Measurements from ENCODE around the gene THAP10. TPM values are rescaled to one million over a fixed set of nuclear protein-coding genes. Genes with fewer than 3 reads are reported as not detected.

The THAP10 gene
- total RNA-seq, 1 experiment from 2014 or later: 2.5 TPM

GRCh38 chr15:70936326-70936725 lies 44.1 kb upstream of the THAP10 start:
- H4K91ac ChIP-seq (ENCODE audit: insufficient read length, low read depth, low read length): no peak overlapping the region
- no peak for TF ChIP-seq CTCF (conservative IDR thresholded peaks at IDR 0.05)
- no peak overlapping the region for H3K27ac ChIP-seq (ENCODE audit: insufficient read length, low read depth, low read length)
- no peak overlapping the region for H4K8ac ChIP-seq (replicated peaks; ENCODE audit: insufficient read length, low read depth, low read length)
- H4K5ac ChIP-seq (ENCODE audit: insufficient read length, low read depth, low read length): no peak overlapping the region
- Mint-ChIP-seq H3K27me3 (ENCODE audit: low read depth) (no peaks in the 10 kb centered on the region), H3K36me3 (ENCODE audit: insufficient read depth in 1 of 3, low read depth in 3 of 3) (no peaks in the 10 kb centered on the region), H3K4me3 (no peak overlapping the region), H3K27ac (no peak overlapping the region), H3K9me3 (no peaks in the 10 kb centered on the region), H3K4me1 (no peaks in the 10 kb centered on the region)
- H3K9ac ChIP-seq (ENCODE audit: extremely low read depth, insufficient read length, low read length): no peak overlapping the region
- H3K56ac ChIP-seq (ENCODE audit: insufficient read length, low read depth, low read length): no peak overlapping the region
- H3K9me3 ChIP-seq (ENCODE audit: control insufficient read depth, low read depth, low read length): no peaks in the 10 kb centered on the region
- H2AK5ac ChIP-seq (ENCODE audit: insufficient read length, low read length): no peak overlapping the region
- H3K4me1 ChIP-seq (ENCODE audit: insufficient read depth, low read length): no peaks in the 10 kb centered on the region
- no peak overlapping the region for H2BK12ac ChIP-seq (ENCODE audit: insufficient read length, low read depth, low read length)
- no peak overlapping the region for H3T11ph ChIP-seq (ENCODE audit: low read length)
- H4K20me1 ChIP-seq (ENCODE audit: control insufficient read depth, insufficient read depth, insufficient read length): no peaks in the 10 kb centered on the region
- H3K79me1 ChIP-seq (ENCODE audit: insufficient read depth, low read depth, low read length, poor library complexity, severe bottlenecking): no peaks in the 10 kb centered on the region
- no peak overlapping the region for H3K4me2 ChIP-seq (ENCODE audit: insufficient read depth, insufficient read length, low read length)
- no peaks in the 10 kb centered on the region for H3K27me3 ChIP-seq (ENCODE audit: insufficient read depth, low read length)
- no peaks in the 10 kb centered on the region for H3K79me2 ChIP-seq (ENCODE audit: insufficient read depth, low read length)
- H3K23me2 ChIP-seq (ENCODE audit: insufficient read length, low read depth, low read length, poor library complexity, severe bottlenecking): no peaks in the 10 kb centered on the region
- H3K4ac ChIP-seq (ENCODE audit: low read depth, low read length): no peak overlapping the region
- WGBS (ENCODE audit: extremely low coverage, insufficient read length, low lambda C conversion rate): no CpG with 5 or more reads among the region's 4 CpGs
- no peak overlapping the region for H2BK20ac ChIP-seq (ENCODE audit: low read depth, low read length, poor library complexity, severe bottlenecking)
- no peak overlapping the region for H3K18ac ChIP-seq (ENCODE audit: insufficient read length, low read depth, low read length)
- H2AFZ ChIP-seq (ENCODE audit: low read length): no peak overlapping the region
- no peak for DNase-seq
- no peak overlapping the region for H3K23ac ChIP-seq (ENCODE audit: insufficient read length, low read depth, low read length)
- H3K14ac ChIP-seq (ENCODE audit: insufficient read depth, low read length): no peak overlapping the region
- H2BK5ac ChIP-seq (ENCODE audit: insufficient read length, low read length): no peak overlapping the region
- H2BK120ac ChIP-seq (ENCODE audit: low read depth, low read length, poor library complexity, severe bottlenecking): no peak overlapping the region
- no peak overlapping the region for H2BK15ac ChIP-seq (ENCODE audit: low read depth, low read length)

All from H9 (cell line).